DMS79 treated with DMSO at 0.1 percent for 48 hours (cell line): ENCODE results near the gene SPTLC2.

Experiments used
- DNase-seq: peaks from one replicate; lab custom pipeline; 2025; lab: John Stamatoyannopoulos, UW

The SPTLC2 gene

DNA sequence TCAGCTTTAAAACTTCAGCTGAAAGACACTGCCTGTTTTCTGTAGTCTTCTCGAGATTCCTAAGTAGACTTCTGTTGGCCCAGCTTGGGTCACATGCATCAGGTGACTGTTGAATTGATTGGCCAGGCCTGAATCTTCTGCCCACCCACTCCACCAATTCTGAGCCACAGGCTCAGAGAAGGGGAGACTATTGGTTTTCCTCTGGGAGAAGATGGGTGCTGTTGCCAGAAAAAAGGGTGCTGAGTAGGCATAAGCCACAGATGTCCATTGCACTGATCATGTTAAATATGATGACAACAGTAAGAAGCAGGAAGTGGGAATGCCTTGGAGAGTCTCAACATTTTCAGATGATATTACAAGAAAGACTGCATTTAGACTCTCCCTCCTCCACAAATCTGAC, 6.8 kb upstream of the SPTLC2 start:
- DNase-seq, result no peak

DNA sequence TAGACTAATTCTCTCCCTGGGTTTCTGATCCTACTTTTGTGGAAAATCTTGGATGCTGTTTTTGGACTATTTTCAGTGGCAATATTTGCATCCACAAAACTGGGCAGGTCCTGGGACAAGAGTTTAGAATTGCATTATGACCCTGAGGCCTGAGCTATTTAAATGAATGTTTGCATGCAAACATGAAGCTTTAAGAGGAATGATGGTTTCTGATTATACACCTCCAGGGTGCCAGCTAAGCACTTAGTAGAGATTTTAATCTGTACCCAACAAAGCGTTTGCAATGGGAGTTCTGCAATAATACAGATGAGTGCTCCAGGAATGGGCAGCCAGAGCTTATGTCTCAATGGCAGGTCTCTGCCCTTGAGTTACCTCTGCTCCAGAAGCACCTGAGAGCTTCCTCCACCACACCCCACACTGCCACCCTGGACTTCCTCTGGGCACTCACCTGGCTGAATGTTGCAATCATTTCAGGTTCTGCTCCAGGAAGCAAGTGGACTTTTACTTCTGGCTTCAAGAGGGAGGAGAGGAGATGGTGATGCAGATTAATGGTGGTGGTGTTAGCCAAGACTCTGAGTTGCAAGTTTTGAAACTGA, 6.0 kb upstream of the SPTLC2 start:
- peak; percentile 15 for DNase-seq

DNA sequence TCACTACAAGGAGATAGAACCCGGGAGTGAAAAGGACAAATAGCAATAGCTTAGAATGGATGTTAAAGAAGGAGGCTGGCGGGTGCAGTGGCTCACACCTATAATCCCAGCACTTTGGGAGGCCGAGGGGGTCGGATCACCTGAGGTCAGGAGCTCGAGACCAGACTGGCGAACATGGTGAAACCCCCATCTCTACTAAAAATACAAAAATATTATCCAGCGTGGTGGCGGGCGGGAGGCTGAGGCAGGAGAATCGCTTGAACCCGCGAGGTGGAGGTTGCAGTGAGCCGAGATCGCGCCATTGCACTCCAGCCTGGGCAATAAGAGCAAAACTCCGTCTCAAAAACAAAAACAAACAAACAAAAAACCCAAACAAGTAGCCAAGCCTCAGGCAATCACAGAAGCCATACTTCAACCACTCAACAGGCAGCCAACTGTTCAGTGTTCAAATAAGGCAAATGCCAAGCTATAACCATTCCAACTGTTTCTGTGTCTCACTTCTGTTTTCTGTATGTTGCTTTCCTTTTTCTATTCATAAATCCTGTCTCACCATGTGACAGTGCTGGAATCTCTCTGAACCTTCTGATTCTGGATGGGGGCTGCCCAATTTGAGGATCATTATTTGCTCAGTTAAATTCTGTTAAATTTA, 3.9 kb upstream of the SPTLC2 start:
- DNase-seq, result peak; percentile 38

DNA sequence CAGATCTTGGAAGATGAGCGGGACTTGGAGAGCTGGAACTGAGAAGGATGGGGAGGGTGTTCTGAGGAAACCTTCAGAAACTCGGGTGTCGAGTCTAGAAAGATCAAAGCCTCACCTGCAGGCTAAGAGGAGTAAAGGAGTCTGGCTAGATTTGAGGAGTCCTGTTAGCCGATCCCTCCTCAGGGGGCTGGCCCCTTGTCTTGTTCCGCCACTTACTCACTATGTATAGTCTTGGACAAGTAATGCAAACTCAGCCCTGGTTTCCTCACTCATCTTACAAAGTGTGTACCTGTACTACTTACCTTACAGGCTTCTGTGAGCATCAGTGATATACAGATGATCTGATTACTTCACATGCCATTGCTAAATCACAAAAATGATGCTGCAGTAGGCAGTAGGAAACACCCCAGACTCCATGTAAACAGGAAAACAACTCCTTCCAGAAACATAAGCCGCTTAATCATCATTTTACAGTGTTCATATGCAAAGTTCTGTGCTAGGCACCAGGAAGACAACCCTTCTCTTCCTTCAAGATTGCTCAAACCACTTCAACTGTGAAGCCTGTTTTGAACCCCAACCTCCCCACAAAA, 2.0 kb upstream of the SPTLC2 start:
- no peak for DNase-seq

DNA sequence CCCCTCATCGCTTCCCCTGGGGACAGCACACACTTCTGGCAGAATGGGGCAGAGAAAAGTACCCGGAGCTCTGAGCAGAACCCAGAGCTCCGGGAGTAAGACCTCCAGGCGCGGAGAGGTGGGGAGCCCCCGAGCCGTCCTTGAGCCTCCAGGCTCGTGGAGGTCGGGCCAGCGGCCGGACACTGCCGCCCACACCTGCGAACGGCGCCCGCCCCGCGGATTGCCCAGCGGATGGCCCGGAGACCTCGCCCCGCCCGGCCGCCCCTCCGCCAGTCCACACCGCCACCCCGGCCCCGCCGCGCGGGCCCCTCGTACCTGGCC, 344 bp downstream of the SPTLC2 start:
- DNase-seq, result no peak

DNA sequence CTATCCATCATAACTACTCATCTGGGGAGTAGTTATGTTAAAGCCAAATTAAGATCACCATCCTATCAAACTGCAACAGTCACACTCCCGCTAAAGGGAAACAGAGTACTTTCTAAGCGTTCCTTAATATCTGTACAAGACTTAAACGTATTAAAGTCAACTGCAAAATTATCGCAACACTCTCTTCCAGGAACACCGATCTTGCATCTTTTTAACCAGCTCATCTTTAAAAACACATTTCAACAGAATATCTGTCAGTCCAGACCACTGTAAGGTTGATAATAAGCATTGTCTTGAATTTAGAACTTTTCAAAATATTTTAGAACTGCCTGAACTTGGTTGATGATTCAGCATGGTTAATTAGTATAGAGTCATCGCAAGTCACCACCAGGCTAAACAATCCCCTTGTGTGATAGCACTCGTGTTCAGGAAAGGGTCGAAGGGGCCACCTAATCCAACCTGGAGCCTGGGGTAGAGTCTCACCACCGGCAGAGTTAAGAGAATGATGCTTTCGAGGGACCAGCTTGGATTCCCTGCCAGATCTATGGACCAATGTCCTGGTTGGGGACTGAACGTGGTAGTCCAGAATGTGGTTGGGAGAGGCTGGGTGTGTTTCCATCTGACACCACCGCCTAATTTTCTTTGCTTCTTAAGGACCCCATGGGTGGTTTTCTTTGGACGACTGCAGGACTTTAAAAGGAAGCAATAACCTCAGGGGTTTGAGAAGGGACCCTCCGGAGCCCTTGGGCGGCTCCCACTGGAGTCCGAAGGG, 890 bp downstream of the SPTLC2 start:
- peak; percentile 47 for DNase-seq

DNA sequence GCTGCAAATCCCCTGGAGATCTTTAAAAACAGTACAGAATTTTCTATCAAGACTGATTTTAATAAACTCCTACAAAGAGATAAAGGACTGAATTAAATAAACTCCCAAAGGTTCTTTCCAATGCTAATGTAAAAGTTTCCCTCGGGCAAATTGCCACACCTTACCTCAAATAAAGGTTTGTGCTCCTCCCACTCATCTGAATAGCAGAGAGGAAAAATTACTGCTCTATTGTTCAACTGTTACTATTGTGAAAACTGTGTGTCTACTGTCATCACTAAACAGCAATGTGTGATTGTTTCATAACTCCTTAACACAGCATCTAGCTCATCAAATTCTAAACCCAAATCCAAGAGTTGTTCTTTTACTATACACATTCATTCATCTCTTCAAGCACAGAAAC, 3.2 kb downstream of the SPTLC2 start:
- DNase-seq, result no peak

DNA sequence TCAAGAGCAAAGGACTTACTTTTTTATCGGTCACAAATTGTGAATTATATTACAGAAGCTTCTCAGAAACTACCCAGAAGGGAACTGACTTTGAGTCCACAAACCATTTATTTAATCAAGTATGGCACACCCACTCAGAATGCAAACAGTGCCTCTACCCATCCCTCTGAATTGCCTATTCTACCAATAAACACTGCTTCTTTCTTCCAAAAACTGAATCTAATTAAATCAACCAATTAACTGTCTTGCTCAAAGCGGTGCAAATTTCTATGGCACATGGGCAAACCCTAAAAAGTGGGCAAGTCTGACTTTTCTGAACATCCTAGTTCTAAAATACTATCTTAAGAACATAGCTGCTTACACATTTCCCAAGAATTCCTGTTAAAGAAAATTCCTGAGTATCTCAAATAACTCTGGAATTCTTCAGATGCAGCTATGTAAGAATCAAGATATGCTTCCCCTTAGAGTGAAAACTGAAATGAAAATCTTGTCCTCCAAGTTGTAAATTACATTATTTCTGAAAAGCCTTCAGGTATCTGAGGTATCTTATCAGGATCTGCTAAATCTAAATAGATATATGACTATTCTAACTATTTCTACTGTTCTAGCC, 4.3 kb downstream of the SPTLC2 start:
- no peak for DNase-seq

DNA sequence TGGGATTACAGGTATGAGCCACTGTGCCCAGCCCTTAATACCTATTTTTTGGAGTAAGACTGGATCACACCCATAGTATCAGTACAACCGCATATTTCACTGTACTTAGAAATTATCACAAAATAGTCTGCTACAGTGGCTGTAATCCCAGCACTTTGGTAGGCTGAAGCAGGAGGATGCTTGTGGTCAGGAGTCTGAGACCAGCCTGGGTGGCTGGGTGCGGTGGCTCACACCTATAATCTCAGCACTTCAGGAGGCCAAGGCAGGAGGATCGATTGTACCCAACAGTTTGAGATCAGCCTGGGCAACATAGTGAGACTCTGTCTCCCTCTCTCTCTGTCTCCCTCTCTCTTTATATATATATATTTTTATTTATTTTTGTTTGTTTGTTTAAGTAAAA, 5.9 kb downstream of the SPTLC2 start:
- no peak for DNase-seq

DNA sequence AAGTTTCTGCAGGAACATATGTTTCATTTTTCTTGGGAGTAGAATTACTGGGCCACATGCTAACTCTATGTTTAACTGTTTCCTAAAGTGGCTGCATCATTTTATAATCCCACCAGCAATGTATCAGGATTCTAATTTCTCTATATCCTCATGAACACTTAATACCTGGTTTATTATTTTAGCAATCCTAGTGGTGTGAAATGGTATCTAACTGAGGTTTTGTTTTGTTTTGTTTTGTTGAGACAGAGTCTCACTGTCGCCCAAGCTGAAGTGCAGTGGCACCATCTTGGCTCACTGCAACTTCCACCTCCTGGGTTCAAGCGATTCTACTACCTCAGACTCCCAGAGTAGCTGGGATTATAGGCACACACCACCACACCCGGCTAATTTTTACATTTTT, 6.5 kb downstream of the SPTLC2 start:
- DNase-seq, result no peak

DNA sequence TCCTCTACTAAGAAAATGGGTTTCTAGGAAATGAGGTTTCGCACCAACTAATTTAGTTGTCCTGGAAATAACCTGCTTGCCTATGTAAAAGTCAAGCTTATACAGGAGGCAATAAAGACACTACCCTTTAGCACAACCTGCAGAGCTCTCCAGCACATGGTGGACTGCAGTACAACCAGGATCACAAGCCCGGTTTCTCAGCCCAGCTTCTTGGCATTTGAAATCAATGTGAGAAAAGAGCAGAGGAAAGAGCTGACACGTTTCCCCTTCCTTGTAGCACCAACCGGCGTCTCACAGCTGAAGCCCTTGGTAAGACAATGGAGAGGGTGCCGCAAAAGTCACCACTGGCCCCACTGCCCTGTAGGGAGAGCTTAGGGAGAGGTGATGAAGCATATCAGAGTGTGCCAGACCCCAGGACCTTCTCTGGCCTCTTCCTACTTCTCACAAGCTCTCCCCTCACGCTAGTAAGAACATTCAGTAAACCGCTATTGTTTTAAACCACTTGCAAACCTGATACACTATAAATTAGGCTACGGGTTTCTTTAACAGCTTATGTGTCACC, 8.6 kb downstream of the SPTLC2 start:
- DNase-seq, result no peak

DNA sequence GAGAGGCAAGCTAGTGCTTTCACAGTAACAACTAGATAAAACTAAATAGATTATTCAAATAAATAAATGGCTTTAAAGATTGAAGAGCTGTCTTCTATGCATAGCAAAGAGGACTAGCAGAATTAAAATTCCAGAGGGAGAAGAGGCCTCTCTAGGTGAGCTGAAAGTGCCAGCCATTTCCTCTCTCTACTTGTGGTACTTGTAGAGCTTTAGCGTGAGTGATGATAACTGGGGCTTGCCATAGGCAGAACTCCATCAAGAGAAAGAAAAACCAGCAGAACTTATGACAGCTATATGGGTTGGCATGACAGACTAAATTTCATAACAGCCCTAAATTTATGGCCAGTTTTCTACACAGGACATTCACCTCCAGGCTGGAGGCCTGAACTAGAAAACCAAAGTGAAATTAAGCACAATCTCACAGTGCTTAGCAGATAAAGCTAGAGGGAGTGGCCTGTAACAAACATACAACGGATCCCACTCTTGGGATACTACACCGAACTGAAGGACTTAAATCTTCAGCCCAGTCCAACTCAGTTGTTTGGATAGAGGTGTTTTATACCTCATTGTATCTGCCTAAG, 11.0 kb downstream of the SPTLC2 start:
- no peak for DNase-seq

DNA sequence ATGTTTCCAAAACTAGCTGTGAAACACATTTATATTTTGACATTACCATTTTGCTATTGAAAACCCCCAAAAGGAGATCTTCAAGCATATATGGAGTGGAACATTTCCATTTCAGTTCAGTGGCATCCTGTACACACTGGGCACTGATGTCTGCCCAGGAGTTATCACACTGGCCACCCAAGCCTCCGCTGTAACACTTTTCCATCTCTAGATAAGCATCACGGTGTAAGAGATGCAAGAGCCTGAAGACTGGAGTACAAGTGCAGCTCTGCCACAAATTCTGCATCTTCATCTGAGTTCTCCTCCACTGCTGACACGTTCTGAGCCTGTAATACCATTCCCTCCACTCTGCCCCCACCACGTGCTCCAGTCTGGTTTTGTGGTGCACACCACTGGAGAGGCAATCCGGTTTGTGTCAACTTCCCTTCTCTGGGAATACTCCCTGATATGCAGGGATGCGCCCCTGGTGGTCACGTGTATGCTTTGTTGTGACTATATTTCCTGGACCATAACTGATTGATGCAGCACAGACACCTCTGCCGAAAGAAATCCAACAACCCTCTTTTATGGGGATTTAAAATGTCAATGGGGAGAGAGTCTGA, 12.7 kb downstream of the SPTLC2 start:
- no peak for DNase-seq

DNA sequence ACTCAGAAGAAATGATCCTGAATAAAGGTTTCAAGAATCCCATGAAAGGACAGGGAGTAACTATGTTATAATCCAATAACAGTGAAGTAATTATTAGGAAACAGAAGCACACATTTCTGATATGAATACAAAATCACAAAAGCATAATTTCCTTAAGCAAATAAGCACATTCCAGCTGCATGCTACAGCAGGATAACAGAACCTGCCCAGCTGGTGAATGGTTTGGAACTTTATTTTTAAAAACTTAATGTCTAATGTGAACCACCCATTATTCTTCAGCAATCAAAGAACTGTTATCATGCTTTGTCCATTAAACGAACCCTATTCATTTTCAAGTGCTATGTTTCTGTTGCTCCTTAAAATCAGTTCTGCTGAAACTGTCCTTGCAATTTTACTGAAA, 13.4 kb downstream of the SPTLC2 start:
- DNase-seq, result no peak

DNA sequence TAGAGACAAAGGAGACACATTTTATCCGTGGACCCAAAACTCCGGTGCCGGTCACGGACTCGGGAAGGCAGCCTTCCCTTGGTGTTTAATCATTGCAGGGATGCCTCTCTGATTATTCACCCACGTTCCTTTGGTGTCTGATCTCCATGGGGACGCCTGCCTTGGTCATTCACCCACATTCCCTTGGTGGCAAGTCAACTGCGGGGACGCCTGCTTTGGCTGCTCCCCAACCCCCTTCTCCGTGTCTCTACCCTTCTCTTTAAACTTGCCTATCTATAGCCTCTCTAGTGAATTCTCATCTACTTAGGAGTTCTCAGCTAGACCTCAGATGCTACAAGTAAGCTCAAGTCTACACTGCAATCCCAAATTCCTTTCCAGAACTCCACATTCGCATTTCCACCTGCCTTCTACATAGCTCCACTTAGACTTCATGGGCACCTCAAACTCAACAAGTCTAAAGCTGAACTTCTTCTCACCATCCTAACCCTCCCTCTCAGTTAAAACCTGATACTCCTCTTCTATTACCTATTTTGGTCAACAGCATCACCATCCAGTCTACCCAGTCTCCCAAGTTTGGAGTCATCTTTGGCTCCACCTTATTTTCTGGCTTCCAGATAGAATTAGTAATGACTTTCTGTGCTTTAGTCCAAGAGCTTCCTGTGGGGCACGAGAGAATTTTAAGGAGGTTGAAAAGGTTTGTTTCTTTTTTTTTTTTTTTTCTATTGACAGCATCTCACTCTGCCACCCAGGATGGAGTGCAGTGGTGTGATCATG, 14.4 kb downstream of the SPTLC2 start:
- no peak for DNase-seq

DNA sequence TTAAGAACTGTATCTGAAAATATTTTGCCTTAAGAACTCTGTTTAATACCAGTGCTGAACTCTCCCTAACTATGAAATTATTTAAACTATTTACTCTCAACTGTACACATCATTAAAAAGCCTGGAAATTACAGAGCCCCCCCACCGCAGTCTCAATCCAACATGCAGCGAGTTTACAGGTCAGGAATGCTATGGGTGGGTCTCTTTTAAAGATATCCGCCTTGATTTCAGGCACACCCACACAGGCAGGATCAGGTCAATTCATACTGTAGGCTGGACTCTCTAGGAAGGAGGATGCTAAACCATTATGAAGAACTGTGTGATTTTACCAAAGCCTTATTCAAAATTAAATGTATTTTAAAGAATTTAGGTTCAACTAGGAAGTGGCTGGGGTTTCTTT, 16.5 kb downstream of the SPTLC2 start:
- no peak for DNase-seq

DNA sequence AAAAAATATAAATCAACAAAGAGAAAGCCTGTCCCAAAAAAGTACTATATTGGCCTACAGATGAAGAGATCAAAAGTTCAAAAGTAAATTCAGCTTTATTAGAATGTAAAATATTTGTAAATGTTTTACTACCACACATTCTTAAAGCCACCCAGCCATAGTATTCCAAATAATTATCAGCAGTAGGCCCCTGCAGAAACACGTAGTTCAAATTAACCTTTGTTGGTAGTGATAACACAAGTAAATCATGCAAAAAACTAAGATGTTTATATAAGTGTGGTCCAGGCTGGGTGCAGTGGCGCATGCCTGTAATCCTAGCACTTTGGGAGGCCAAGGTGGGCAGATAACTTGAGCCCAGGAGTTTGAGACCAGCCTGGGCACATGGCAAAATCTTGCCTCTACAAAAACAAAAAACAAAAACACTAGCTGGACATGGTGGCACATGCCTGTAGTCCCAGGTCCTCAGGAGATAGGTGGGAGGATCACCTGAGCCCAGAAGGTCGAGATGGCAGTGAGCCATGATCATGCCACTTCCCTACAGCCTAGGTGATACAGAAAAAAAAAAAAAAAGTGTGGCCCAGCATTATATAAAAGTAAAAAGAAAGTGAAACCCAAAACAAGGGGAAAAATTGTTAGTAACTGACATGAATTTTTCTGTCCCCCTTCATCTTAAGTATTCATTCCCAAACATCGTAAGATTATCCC, 17.9 kb downstream of the SPTLC2 start:
- DNase-seq, result no peak

DNA sequence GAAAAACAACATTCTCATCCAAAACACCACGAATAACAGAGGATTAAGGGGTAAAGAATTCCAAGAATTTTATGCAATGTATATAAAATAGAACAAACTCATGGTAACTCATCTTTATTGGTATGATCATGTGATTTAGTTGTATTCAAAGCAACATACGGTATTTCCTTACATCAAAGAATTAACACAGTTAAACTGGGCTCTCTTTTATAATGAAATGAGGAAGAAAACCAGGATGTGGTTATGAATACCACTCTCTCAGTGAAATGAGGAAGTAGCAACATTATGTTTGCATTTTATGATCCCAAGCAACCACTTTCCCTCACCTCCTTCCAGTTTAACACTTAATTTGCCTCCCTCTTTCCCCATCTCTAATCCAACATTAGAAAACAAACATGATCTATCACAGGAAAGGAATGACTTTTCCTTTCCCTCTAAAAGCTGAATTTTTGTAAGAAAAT, 22.9 kb downstream of the SPTLC2 start:
- DNase-seq, result no peak

DNA sequence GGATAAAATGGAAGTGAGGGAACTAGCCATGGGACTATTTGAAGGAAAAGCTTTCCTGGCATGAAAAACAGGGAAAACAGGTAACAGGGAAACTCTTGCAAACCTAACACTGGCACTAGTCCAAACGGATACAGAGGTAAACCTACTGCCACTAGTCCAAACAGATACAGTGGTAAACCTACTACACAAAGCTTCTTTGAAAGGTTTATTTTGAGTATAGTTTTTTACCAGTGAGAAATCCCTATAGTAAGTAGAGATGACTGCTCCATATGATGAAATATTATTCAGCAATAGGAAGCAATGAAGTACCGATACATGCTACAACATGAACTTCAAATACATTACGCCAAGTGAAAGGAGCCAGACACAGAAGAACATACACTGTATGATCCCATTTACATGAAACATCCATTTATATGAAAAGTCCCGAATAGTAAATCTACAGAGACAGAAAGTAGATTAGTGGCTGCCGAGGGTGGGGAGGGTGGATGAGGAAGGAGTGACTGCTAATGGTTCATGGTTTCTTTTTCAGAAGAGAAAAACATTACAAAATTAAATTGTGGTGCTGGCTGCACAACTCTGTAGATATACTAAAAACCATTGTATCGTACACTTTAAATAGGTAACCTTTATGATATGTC, 25.5 kb downstream of the SPTLC2 start:
- no peak for DNase-seq

DNA sequence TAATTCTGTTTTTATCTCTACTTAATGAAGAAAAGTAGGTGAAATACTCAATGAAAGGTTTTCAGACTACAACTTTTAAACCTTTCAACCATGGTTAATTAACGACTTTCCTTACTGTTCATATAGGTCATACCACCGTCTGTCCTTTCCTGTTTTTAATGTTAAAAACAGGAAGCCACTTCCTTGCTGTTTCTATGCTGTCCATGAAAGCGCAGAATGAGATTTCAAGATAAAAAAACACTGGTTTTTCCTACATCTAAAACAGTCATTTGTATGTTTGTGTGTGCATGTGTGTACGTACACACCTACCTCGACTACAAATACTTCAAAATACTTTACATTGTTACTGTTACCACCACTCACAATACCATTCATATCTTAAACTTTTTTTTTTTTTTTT, 27.3 kb downstream of the SPTLC2 start:
- DNase-seq, result no peak
